Epithelial cell of esophagus (primary cell): ENCODE measurements around the gene RLF.

Experiments
- DNase-seq: peaks from one replicate; pipeline ENCODE4 v3.0.0; 2010; ENCODE audit warnings: low read depth
- H3K4me3 ChIP-seq: 2 replicates; pipeline ENCODE4 v1.5.1; 2011; ENCODE audit warnings: mild to moderate bottlenecking, low read length, control low read depth
- CTCF ChIP-seq: IDR thresholded peaks from 2 replicates; pipeline ENCODE4 v1.5.1; 2011; ENCODE audit warnings: low read depth, mild to moderate bottlenecking, low read length, control low read depth, inconsistent platforms; ENCODE audit not compliant: insufficient read depth; ENCODE audit errors: missing control alignments

The RLF gene

GRCh38 chr1:40267767-40268187, 106.6 kb downstream of the RLF start:
- DNase-seq = peak; percentile 83
- no peak for TF ChIP-seq CTCF

GRCh38 chr1:40268211-40268610, 107.0 kb downstream of the RLF start:
- no peak for TF ChIP-seq CTCF
- no peak for DNase-seq
- H3K4me3 ChIP-seq = no peak overlapping the region

More at GRCh38 chr1:40267767-40268187, 106.6 kb downstream of the RLF start:
- H3K4me3 ChIP-seq = no peak overlapping the region

GRCh38 chr1:40270152-40270834, 109.1 kb downstream of the RLF start:
- TF ChIP-seq CTCF = no peak
- DNase-seq = peak; percentile 84
- no peak overlapping the region for H3K4me3 ChIP-seq

- H3K4me3 ChIP-seq = no peak overlapping the region
- DNase-seq = no peak
- no peak for TF ChIP-seq CTCF
Measured at GRCh38 chr1:40272653-40273213, 111.5 kb downstream of the RLF start.

- no peak overlapping the region for H3K4me3 ChIP-seq
- no peak for DNase-seq
- no peak for TF ChIP-seq CTCF
Measured at GRCh38 chr1:40273547-40274166, 112.5 kb downstream of the RLF start.

GRCh38 chr1:40274331-40274730, 113.1 kb downstream of the RLF start:
- TF ChIP-seq CTCF = no peak
- DNase-seq = no peak
- H3K4me3 ChIP-seq = no peak overlapping the region
